ENCODE data around the gene SNX10. TPM values are rescaled to one million over a fixed set of nuclear protein-coding genes. Genes with fewer than 3 reads are reported as not detected.

SNX10 gene
- total RNA-seq, 1 experiment from 2014 or later: 16.2 TPM

DNA sequence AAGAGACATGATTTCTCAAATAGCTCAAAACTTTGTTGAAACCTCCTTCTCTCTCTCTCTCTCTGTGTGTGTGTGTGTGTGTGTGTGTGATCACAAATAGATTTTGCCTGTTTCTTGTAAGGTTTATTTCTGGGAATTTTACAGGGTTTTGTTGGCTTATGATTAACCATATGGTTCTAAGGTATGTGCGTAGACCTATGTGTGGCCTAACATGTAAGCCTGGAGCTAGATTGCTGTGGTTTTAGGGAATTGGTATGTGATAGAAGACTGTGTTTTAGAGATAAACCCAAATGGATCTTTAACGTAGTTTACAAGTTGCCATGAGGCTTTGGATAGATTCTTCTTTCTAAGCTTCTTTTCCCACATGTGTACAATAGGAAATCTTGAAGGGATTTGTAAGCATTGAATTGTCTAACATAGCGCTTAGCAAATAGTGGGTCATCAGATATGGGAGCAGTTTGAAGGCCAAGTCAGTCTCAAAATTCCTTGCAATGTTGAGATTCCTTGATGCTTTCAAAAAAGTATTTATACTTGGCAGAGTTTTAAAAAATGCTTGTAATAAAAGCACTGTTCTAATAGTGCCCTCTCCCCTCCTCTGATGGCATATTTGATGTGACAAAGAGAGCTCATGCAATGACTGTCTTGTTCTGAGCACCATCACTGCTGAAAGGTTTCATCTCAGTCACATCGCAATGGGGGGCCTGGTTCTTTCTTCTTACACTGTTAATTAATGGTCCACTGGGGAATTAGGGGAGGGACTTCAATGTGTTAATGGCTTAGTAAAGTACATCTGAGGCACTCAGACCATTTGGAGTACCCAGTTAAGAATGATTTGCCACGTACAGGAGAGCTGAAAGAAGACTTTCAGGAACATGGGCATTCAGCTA, 118.2 kb downstream of the SNX10 start:
- H3K27me3 ChIP-seq (ENCODE audit: control insufficient read depth, insufficient read depth, low read length): no peaks in the 10 kb centered on the region; the same call in 1 of the 2 replicates
- no peak overlapping the region for H3K4me3 ChIP-seq (ENCODE audit: insufficient read depth, low read depth, low read length)
- DNase-seq: no peak
- no peaks in the 10 kb centered on the region for H3K36me3 ChIP-seq (replicated peaks; ENCODE audit: control insufficient read depth, insufficient read depth, low read length)

DNA sequence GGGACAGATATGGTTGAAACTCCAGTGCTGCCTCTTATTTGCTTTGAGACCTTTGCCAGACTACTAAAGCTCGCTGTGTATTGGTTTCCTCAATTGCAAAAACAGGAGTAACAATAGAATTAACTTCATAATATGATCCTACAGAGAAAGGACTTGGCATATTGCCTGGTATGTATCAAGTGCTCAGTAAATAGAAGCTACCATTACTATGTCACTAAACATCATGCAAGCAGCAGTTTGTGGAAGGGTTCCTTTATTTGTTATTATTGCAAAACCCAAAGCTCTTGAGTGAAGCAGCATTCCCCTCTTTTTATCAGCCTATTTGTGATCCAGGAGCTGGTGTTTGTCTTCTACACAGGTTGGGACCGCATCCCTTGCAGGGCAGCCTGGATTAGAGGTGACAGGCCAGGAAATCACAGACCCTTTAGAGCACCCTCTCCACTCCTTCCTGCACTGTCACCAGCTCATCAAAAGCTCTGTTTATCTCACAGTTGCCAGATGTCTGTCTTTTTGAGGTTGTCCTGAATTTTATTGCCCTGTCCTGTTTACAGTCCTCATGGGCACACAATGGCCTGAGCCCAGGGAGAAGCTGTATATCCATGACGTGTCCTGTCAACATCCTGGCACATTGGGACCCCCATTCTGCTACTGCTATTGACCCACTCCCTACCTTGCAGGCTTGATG, 121.5 kb downstream of the SNX10 start:
- no peaks in the 10 kb centered on the region for H3K36me3 ChIP-seq (replicated peaks; ENCODE audit: control insufficient read depth, insufficient read depth, low read length)
- no peak for DNase-seq
- no peaks in the 10 kb centered on the region; the same call in 1 of the 2 replicates for H3K27me3 ChIP-seq (ENCODE audit: control insufficient read depth, insufficient read depth, low read length)
- H3K4me3 ChIP-seq (ENCODE audit: insufficient read depth, low read depth, low read length): no peak overlapping the region

DNA sequence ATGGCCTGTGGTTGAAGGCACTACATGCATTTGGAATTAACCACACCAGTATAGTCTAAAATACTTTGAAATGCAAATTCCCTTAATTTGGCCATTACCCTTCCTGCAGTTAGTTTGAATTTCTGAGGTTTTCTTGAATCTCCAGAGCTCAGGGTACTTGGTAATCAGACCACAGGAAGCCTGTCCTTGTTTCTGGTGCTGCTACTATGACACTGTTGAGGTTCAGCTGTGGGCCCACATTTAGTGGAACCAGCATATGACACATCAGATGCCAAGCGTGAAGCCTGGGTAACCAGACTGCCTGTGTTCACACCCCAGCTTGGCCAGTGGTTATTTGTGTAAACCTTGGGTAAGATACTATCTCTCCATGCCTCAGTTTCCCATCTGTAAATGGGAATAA, 124.3 kb downstream of the SNX10 start:
- Histone ChIP-seq H3K27me3 (ENCODE audit: control insufficient read depth, insufficient read depth, low read length) (no peaks in the 10 kb centered on the region; the same call in 1 of the 2 replicates), H3K4me3 (ENCODE audit: insufficient read depth, low read depth, low read length) (no peak overlapping the region), H3K36me3 (replicated peaks; ENCODE audit: control insufficient read depth, insufficient read depth, low read length) (no peaks in the 10 kb centered on the region)
- no peak for DNase-seq

DNA sequence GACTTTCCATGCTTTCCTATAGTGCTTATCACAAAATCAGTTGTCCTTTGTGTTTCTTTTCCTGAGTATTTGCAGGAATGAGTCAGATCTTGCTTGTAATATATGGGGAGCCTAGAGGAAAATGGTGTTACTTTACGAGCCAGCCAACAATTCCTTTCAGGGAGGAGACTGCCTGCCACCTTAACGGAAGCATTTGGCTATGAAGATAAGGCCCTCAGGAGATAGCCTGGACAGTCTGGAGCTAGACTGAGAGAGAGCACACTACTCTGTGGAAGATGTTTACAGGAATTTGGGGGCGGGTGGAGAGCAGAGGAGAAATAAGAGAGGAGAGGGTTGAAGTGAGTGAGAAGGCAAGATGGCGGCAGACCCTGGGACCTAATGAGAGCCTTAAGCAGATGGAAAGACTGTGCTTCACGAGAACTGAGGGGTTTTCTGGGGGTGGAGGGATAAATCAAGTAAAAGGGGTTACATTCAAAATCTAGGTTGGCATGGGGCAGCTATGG, 126.3 kb downstream of the SNX10 start:
- Histone ChIP-seq H3K27me3 (ENCODE audit: control insufficient read depth, insufficient read depth, low read length) (no peaks in the 10 kb centered on the region; the same call in 1 of the 2 replicates), H3K4me3 (ENCODE audit: insufficient read depth, low read depth, low read length) (no peak overlapping the region), H3K36me3 (replicated peaks; ENCODE audit: control insufficient read depth, insufficient read depth, low read length) (no peaks in the 10 kb centered on the region)
- DNase-seq: no peak

DNA sequence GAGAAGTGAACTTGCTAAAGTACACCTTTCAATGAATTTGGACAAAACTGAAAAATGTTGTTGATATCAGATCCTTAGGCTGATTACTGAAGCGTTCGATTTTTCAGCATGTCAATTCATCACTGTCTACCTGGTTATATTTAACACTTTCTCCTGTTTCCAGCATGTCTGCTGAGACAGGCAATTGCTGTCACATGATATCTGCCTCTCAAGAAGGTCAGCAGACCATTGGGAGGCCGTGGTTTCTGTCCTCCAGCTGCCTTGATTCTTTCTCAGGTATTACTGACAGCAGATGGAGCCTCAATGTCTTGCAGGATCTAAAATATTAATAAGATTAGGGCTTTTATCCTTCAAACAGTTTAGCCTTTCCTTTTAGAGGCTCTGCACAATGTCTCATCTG, 127.5 kb downstream of the SNX10 start:
- no peak for DNase-seq
- Histone ChIP-seq H3K27me3 (ENCODE audit: control insufficient read depth, insufficient read depth, low read length) (no peaks in the 10 kb centered on the region), H3K4me3 (ENCODE audit: insufficient read depth, low read depth, low read length) (no peak overlapping the region), H3K36me3 (replicated peaks; ENCODE audit: control insufficient read depth, insufficient read depth, low read length) (no peaks in the 10 kb centered on the region)

DNA sequence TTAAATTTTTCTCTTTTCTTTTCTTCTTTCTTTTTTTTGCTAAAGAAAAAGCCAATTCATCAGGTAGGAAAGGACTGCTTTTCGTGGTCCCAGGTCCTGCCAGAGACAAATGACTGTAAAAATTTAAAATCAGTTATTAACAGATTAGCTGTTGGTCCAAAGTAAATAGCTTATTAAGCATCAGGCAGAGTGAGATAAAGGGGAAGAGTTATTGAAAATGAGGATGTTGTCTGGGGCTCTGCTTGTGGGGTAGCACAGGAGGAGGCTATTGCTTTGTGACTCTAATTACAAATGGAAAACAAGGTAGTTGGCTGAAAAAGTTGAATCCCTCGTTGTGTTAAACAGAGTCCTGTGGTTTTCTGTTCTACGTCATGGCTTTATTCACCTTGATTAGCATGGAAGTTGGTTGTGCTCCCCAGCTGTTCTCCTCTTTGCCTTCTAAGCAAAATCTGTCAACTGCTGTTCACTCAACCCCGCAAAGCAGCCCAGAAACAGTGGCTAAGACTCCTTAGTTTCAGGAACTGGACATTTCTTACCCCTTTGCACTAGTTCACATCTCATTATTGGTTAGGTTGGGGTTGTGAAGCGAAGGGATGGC, 128.9 kb downstream of the SNX10 start:
- no peak for DNase-seq
- Histone ChIP-seq H3K27me3 (ENCODE audit: control insufficient read depth, insufficient read depth, low read length) (no peaks in the 10 kb centered on the region), H3K36me3 (replicated peaks; ENCODE audit: control insufficient read depth, insufficient read depth, low read length) (no peaks in the 10 kb centered on the region), H3K4me3 (ENCODE audit: insufficient read depth, low read depth, low read length) (no peak overlapping the region)

DNA sequence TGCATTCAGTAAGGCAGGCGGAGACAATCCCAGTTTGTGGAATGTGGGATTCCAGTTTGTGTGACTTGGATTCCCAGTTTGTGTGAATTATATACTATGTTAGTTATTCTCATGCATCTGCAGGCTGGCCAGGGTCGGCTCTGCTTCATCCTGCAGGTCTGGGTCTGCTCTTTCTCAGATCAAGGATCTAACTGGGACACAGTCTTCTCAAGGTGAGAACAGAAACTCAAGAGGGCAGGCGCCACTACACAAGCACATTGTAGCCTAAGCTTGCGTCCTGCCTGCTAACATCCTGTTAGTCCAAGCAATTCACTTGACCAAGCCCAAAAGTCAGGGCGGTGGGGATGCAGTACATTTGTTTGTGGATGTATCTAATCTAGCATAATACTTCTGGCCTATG, 131.1 kb downstream of the SNX10 start:
- H3K27me3 ChIP-seq (ENCODE audit: control insufficient read depth, insufficient read depth, low read length): no peaks in the 10 kb centered on the region
- DNase-seq: no peak
- no peaks in the 10 kb centered on the region for H3K36me3 ChIP-seq (replicated peaks; ENCODE audit: control insufficient read depth, insufficient read depth, low read length)
- no peak overlapping the region for H3K4me3 ChIP-seq (ENCODE audit: insufficient read depth, low read depth, low read length)

DNA sequence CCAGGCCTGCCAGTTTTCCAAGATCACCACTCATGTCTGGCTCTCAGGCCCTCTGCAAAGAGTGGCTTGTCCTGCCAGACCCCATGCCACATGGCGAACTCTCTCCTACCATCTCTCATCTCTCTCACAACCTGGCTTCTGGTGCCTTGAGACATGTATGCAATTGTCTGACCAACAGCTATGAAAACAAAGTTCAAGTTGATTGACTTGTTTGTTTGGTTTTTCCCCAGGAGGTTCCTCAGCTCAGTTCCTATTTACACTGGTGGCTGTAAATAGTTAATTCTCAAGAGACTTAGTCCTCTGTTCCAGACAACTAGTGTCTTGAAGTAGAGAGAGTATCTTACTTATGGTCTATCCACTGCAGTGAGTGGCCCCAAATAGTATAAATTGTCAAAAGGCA, 131.8 kb downstream of the SNX10 start:
- Histone ChIP-seq H3K27me3 (ENCODE audit: control insufficient read depth, insufficient read depth, low read length) (no peaks in the 10 kb centered on the region), H3K4me3 (ENCODE audit: insufficient read depth, low read depth, low read length) (no peak overlapping the region), H3K36me3 (replicated peaks; ENCODE audit: control insufficient read depth, insufficient read depth, low read length) (no peaks in the 10 kb centered on the region)
- DNase-seq: no peak

Other genes with a start within 250 kb of the SNX10 start
- 69.0 and 118 TPM in 2 replicates for gene NFE2L3, start 139.7 kb upstream of the SNX10 start, total RNA-seq (2014; rRNA removed; shearing (Covaris generic))
- gene HNRNPA2B1, start 91.1 kb upstream of the SNX10 start, total RNA-seq (2014; rRNA removed; shearing (Covaris generic)): 223 and 239 TPM in 2 replicates
- gene CBX3, start 90.1 kb upstream of the SNX10 start, total RNA-seq (2014; rRNA removed; shearing (Covaris generic)): 170 and 231 TPM in 2 replicates

Data from H7 (cell line).